ENCODE measurements around the gene ISX.

ISX gene

GRCh38 chr22:35114131-35114980 lies 48.4 kb downstream of the ISX start:
- DNase-seq = no peak

- DNase-seq = no peak
These were observed 49.6 kb downstream of the ISX start for GRCh38 chr22:35115515-35115914.

- no peak for DNase-seq
These were observed 50.3 kb downstream of the ISX start for GRCh38 chr22:35116269-35116668.

GRCh38 chr22:35116817-35117216 lies 50.9 kb downstream of the ISX start:
- no peak for DNase-seq

- no peak for DNase-seq
These were observed 53.5 kb downstream of the ISX start for GRCh38 chr22:35119494-35119893.

GRCh38 chr22:35124691-35125219 lies 58.8 kb downstream of the ISX start:
- DNase-seq = no peak

- no peak for DNase-seq
These were observed 61.0 kb downstream of the ISX start for GRCh38 chr22:35126993-35127392.

GRCh38 chr22:35128637-35129036 lies 62.7 kb downstream of the ISX start:
- no peak for DNase-seq

- no peak for DNase-seq
These were observed 65.6 kb downstream of the ISX start for GRCh38 chr22:35131525-35132000.

- DNase-seq = no peak
These were observed 66.6 kb downstream of the ISX start for GRCh38 chr22:35132568-35132967.

GRCh38 chr22:35133702-35134380 lies 67.9 kb downstream of the ISX start:
- no peak for DNase-seq

GRCh38 chr22:35134637-35135036 lies 68.7 kb downstream of the ISX start:
- no peak for DNase-seq

GRCh38 chr22:35135165-35135564 lies 69.2 kb downstream of the ISX start:
- no peak for DNase-seq

Measured in NCI-H1436 treated with DMSO at 0.1 percent for 48 hours (cell line).